ENCODE data around the gene XYLB.

GRCh38 chr3:38318766-38319671 lies 27.6 kb upstream of the XYLB start:
- TF ChIP-seq MAX (IDR thresholded peaks at IDR 0.05) (no peak), CEBPB (IDR thresholded peaks at IDR 0.05) (no peak), USF1 (IDR thresholded peaks at IDR 0.05) (no peak)

Measured in Ishikawa (cell line).